ENCODE data around the gene PIK3AP1.
"Not testable (repeated sequence)": the region's sequence is repeated elsewhere in the genome, so short reads cannot be mapped to it uniquely, and the experiment has no call there.

PIK3AP1 gene

DNA sequence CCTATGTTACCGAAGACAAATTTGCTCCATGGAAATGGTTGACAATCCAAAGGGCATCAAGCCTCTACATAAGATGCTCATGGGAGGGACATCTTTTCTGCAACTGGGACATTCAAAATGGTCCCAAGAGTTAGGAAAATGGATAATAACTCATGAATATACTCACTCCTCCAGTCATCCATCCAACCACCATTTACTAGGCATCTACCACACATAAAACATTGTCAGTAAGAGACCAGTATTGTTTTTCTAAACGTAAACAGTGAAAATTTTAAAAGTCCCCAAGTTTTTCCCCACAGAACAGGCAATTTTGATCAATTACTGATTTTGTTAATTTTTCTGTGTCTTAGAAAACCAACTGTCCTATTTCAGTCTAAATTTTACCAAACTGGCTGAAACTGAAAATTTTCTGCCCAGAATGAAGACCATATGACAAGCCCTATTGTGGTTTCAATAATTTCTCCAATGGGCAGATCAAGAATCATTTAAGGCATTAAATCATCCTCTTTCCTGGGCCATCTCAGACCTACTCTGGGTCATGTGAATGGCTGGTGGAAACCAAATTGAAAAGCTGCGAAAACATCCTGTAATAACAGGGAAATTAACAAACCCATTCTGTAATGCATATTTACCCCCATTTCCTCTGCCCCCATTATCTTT is 24.2 kb downstream of the PIK3AP1 start:
- DNase-seq: no peak

DNA sequence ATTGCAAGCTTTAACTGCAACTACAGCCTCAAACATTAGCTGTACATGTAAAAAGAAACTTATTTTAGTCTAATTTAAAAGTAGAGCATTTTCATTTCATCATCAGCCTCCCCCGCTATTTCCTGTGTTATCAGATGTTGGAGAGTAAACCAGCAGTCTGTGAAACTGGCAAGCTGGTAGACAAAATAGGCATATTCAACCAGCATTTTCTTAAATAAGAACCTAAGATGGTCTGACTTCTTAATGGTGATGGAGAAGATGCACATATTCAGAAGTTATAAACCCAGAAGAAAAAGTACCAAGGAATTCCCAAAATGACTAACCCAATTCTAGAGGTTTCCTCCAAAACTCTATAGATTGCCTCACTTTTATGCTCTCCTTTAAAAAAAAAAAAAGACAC is 24.9 kb downstream of the PIK3AP1 start:
- DNase-seq: no peak

DNA sequence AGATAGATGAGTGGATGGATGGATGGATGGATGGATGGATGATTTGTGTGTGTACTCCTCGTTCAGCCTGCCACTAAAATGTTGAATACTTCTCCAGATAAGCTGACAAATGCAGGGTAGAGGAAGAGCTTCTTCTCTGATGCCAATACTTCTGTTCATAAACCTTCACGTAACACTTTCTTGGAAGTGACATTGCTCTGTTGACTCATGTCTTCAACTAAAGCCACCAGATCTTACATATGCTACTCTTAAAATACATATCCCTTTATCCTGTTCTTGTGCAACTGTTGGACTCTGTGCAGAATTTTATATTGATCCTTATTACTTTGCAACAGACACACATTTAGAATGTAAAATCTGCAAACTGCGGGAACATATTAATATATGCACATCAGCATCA is 26.9 kb downstream of the PIK3AP1 start:
- no peak for DNase-seq

DNA sequence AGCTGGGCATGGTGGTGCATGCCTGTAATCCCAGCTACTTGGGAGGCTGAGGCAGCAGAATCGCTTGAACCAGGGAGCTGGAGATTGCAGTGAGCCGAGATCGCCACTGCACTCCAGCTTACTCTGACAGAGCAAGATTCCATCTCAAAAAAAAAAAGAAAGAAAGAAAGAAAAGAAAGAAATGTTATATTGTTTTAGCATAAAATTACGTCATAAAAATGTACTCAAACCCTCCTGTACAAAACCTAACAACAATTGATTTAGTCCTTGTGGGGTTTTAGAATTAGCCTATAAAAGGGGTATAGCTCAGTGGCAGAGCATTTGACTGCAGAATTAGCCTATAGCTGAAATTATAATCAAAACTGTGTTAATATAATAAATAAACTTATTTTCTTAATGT is 27.9 kb downstream of the PIK3AP1 start:
- DNase-seq: no peak

DNA sequence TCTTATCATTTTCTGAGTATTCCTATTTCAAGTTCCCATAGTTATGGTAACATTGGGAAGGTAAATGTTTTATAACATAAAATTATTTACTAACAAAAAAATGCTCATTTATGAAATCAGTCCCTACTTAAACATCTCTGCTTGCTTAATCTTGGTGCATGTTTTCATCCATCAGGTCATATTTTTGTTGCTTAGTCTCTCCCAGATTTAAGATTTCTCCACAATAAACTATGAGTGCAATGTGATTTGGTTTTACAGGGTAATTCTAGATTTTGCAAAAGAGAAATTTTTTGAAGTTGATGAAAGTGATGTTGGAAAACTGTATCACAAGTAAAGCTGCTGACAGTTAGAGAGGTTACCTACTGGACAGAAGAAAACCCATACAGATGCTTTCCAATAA is 28.6 kb downstream of the PIK3AP1 start:
- DNase-seq: no peak

DNA sequence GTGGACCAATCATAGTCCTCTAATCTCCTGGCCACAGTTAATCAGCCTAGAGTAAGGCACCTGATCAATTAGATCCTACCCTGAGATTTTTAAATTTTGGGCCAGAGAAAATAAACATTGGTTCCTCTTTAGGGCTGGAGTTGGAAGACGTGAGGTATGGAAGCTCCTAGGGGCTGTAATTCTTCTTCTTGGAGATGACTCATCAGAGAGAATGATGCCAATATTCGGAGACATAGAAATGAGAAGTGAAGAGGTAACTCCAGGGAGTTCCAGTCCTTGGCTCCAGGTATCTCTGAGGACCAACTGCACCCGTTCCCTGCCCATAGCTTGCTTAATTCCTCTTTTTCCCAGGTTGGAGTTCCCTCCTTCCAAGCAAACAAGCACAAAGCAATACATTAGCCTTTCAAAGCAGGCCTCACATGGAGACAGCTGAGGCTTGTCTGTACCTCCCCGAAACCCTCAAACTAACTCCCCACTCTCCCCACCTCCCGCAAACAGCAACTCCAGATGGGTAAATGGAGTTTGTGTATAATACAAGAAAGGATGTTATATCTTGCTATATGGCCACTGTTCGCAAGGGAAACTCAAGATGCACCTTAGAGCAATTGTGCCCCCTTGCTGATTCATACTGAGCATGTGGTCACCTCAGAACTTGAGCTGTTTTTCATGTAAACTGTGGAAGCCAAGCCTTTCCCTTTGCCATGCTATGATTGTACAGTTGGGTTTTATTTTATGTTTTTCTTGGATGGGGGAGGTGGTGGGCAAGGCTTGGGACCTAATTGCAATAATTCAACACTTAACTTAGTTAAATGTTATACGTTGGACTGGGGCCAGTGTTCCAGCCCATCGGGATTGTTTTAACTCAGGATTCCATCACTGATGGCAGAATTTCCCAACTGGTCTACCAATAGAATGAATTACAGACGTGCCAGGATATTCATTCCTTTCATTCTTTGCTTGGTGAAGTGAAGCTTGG is 29.3 kb downstream of the PIK3AP1 start:
- no peak for DNase-seq

GRCh38 chr10:96688789-96689188 is 31.5 kb downstream of the PIK3AP1 start:
- DNase-seq: no peak

DNA sequence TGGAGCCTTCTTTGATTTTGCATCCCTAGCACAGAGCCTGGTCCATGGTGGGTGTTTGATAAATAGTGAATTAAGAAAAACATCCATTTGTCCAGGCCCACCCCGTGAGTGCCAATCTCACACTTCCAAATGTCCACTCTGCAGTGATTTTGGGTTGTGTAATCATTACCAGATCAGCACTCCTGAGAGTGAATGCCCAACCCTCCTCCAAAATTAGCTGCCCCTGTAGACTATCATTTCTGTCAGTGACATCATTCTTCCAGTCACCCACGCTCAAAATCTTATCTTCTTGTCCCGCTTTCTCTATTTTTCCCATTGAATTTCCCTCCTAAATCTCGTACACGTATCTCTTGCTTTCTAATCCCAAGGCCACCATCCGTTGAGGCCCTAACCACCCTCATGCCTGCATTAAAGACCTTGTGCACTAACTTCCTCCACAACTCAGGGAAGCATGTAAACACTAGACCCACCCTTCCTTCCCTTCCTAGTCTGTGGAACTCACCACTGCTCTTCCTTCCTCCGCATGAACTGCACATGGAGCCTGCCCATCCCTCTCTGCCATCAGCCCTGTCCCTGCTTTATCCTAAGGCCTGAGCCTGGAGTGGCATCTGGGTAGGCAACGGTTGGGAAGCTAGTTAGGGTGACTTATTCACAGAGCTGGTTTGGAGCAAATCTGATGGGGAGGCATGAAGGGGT is 32.8 kb downstream of the PIK3AP1 start:
- no peak for DNase-seq

DNA sequence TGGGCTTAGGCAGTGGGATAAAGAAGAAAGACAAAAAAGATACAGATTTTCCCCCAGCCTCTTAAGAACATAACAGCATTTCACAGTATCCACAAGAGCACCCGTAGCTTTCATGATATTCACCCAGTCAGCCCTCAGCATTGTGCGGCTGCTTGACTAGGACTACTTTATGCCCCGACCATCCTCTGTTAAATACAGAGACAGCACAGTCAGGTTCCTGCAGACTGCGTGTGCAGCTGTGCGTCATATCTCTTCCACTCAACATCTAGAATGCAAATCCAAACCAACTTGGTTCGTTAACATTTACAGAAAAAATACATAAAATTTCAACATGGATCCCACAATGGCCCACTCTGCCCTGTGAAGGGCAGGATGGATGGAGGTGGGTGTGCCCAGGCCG is 33.8 kb downstream of the PIK3AP1 start:
- DNase-seq: no peak

GRCh38 chr10:96685306-96685705 is 35.0 kb downstream of the PIK3AP1 start:
- DNase-seq: no peak

- DNase-seq: no peak
Measured at GRCh38 chr10:96684826-96685225, 35.5 kb downstream of the PIK3AP1 start.

- DNase-seq: no peak
Measured at GRCh38 chr10:96683710-96684109, 36.6 kb downstream of the PIK3AP1 start.

DNA sequence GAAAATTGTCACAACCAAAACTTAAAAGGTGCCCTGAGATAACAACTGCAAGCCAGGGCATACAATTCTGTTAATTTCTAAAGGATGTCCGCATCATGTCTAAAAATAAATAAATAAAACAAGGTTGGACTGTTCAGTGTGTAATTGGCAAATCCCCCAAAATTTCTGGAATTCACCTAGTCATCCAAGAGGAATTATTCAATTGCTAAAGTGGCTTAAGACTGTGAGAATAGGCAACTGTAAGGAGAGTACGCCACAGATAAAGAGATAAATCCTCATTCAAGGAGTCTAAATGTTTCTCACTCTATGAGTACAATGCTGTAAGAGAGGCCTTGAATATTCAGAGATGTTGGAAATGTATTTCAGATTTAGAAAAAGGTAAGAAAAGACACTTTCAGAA is 37.2 kb downstream of the PIK3AP1 start:
- DNase-seq: no peak

DNA sequence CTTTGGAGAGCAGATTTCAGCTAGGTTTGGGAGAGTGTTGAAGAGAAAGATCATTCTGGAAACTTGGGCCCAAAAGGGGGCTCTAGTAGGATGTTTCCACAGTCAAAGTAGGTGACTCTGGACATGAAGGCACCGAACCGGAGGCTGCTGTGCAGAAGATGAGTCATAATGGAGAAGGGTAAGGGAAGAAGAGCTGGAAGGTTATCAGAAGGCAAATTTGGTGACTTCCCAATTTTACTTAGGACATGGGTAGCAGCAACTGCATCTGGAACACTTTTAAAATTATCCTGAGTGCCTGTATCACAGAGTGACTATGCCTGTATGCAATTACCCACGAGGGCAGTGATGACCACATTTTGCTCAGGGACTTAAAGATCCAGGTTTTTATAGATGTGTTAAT is 38.8 kb downstream of the PIK3AP1 start:
- DNase-seq: no peak

DNA sequence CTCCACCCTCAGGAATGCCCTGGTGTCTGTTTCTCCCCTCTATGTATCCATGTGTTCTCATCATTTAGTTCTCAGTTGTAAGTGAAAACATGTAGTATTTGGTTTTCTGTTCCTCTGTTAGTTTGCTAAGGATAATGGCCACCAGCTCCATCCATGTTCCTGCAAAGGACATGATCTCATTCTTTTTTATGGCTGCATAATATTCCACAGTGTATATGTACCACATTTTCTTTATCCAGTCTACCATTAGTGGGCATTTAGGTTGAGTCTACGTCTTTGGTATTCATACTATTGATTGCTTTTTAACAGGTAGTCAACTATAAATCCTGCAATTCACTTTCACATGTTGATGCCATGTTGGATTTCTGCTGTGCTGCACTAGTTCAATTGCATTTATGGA is 39.9 kb downstream of the PIK3AP1 start:
- DNase-seq: not testable (repeated sequence)

DNA sequence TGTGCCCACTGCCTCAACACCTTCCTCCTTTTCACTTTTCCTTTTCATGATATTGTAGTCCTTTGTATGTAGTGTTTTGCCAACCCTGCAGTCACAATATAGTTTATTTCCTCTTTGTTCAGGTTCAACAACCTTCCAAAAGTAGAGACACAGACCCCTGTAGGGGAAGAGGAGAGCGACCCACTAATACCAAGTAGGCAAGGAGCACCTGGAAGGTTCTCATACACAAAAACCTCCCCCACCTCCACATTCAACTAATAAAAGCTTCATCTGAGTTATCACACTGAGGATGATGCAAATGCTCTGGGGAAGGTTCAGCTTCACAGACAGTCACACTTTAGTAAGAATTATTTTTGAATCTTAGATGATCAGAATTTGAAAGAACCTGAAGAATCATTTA is 41.6 kb downstream of the PIK3AP1 start:
- no peak for DNase-seq

GRCh38 chr10:96676272-96677112 is 43.8 kb downstream of the PIK3AP1 start:
- no peak for DNase-seq

- no peak for DNase-seq
Measured at GRCh38 chr10:96675846-96676245, 44.5 kb downstream of the PIK3AP1 start.

DNA sequence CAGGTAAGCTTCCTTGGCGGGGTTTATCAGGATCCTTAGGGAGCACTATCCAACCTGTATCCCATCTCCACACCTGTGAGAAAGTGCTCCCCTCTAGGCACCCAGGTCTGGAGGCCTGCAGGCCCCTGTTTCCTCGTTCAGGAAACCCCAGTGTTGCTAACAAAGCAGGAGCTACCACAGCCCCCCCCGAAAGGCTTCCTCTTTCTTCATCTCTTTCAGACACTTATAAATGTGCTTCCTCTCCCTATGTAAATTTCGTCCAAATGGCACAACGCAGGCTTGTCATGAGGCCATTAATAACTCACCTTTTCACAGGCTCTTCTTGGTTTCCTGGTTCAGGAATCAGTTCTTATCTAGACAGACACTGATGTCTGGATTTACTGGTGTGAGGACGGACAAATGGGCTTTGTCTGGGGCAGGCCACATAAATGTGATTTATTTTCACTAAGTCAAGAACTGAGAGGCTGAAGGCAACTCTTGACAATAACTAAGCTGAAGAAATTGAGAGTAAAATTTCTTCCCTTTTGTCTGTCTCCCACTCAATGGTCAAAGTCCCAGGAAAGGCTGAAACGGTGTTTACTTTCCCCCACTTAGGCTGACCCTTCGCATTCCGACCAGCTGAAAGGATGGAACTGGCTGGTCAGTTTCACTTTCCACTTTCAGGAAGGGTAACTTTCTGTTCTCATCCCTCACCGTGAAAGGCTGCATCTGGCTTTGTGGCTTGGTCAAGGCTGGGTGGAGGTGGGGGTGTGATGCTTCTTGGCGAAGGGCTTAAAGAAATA is 46.8 kb downstream of the PIK3AP1 start:
- DNase-seq: no peak

- DNase-seq: no peak
Measured at GRCh38 chr10:96672481-96673175, 47.7 kb downstream of the PIK3AP1 start.

- no peak for DNase-seq
Measured at GRCh38 chr10:96671211-96671890, 49.0 kb downstream of the PIK3AP1 start.

Data from activated CD8-positive, alpha-beta memory T cell treated with anti-CD3 and anti-CD28 coated beads for 24 hours (primary cell).